Caco-2 (cell line): ENCODE results near the gene PPP1CC. TPM values are rescaled to one million over a fixed set of nuclear protein-coding genes. Genes with fewer than 3 reads are reported as not detected.

Source experiments
- BruUV-seq: library from RNA; stranded (reverse); fragments of 400-500 nt; replicated peaks from 2 replicates; lab custom pipeline; 2021; lab: Mats Ljungman, UMichigan
- CTCF ChIA-PET: fragments of 300-600 bp; sonication (Branson Sonifier 250); formaldehyde crosslinking; loops from one replicate; lab custom pipeline; 2022; ENCODE audit warnings: antibody characterized with exemption; lab: Charles Lee
- POLR2A ChIA-PET: fragments of 300-600 bp; sonication (Branson Sonifier 250); formaldehyde crosslinking; loops from one replicate; lab custom pipeline; 2022; ENCODE audit warnings: antibody characterized with exemption; lab: Charles Lee
- DNase-seq, 2 experiments: peaks; one replicate each; pipeline versions ENCODE4 v3.0.0 to v3.0.0-alpha.2; 2020 to 2022
- H3K27me3 ChIP-seq: replicated peaks from 2 replicates; pipeline ENCODE4 v1.6.0; 2011; ENCODE audit warnings: low read length; ENCODE audit not compliant: control insufficient read depth, insufficient read depth
- H3K36me3 ChIP-seq: 2 replicates; pipeline ENCODE4 v1.5.1; 2011; ENCODE audit warnings: low read length; ENCODE audit not compliant: control insufficient read depth, insufficient read depth
- H3K4me1 ChIP-seq: fragments of 250-450 bp; sonication (Bioruptor Pico); 2 replicates; pipeline ENCODE4 v1.5.1; 2020; ENCODE audit warnings: mild to moderate bottlenecking
- H3K4me3 ChIP-seq: 2 replicates; pipeline ENCODE4 v1.5.1; 2011; ENCODE audit warnings: low read depth, mild to moderate bottlenecking, control low read depth, low read length
- H3K9me3 ChIP-seq: fragments of 250-450 bp; sonication (Bioruptor Pico); 2 replicates; pipeline ENCODE4 v1.5.1; 2020; ENCODE audit warnings: mild to moderate bottlenecking, moderate library complexity
- H3K27ac Mint-ChIP-seq: one replicate; pipeline ENCODE4 v1.8.0; 2022; ENCODE audit warnings: mixed read lengths; ENCODE audit not compliant: unreplicated experiment
- H3K27me3 Mint-ChIP-seq: one replicate; pipeline ENCODE4 v1.8.0; 2022; ENCODE audit warnings: mixed read lengths; ENCODE audit not compliant: insufficient read depth, unreplicated experiment
- H3K36me3 Mint-ChIP-seq: one replicate; pipeline ENCODE4 v1.8.0; 2022; ENCODE audit warnings: mild to moderate bottlenecking, mixed read lengths; ENCODE audit not compliant: insufficient read depth, unreplicated experiment
- H3K4me1 Mint-ChIP-seq: one replicate; pipeline ENCODE4 v1.8.0; 2022; ENCODE audit warnings: low read depth, mixed read lengths; ENCODE audit not compliant: unreplicated experiment
- H3K4me3 Mint-ChIP-seq: one replicate; pipeline ENCODE4 v1.8.0; 2022; ENCODE audit warnings: mild to moderate bottlenecking, moderate library complexity, mixed read lengths; ENCODE audit not compliant: unreplicated experiment
- H3K9me3 Mint-ChIP-seq: one replicate; pipeline ENCODE4 v1.8.0; 2022; ENCODE audit warnings: mixed read lengths; ENCODE audit not compliant: unreplicated experiment
- CTCF ChIP-seq, 2 experiments: fragments of 200-600 bp in 1 of 2; IDR thresholded peaks; 1 replicate in 1 of 2; 2 replicates in 1 of 2; pipeline versions ENCODE4 v1.5.1 to v1.8.0; 2011 to 2022; ENCODE audit warnings: antibody characterized with exemption in 1 of 2, control low read depth in 1 of 2, inconsistent platforms in 1 of 2, low read depth in 1 of 2, low read length in 1 of 2, mild to moderate bottlenecking in 1 of 2, moderate library complexity in 1 of 2; ENCODE audit not compliant: insufficient read depth in 1 of 2, severe bottlenecking in 1 of 2, unreplicated experiment in 1 of 2
- intact Hi-C: fragments of 100-400 bp; cut with micrococcal nuclease; formaldehyde crosslinking; loops from one replicate; pipeline ENCODE4 v1.10.0; 2022; ENCODE audit not compliant: unreplicated experiment
- total RNA-seq: library from RNA; stranded (reverse); gene quantifications from 2 replicates; pipeline ENCODE4 v1.2.3, GENCODE V29; 2022

Gene PPP1CC
- total RNA-seq, 1 experiment from 2014 or later, result 213 TPM

- Histone ChIP-seq H3K4me1 (no peaks in the 10 kb centered on the region), H3K9me3 (no peaks in the 10 kb centered on the region), H3K36me3 (no peaks in the 10 kb centered on the region), H3K27me3 (no peaks in the 10 kb centered on the region), H3K4me3 (no peak overlapping the region)
- no peaks in the 10 kb centered on the region for H3K36me3 Mint-ChIP-seq
- H3K4me1 Mint-ChIP-seq, result peaks cover 11% of the 10 kb centered on the region
- no peak for DNase-seq
- ChIA-PET CTCF (no interaction called here), POLR2A (no interaction called here)
- BruUV-seq, result no TSS peak
- no peak for TF ChIP-seq CTCF (IDR thresholded peaks at IDR 0.05; ENCODE audit: insufficient read depth in 1 of 2, low read depth in 1 of 2, low read length in 1 of 2, severe bottlenecking in 1 of 2, unreplicated experiment in 1 of 2)
- no peak overlapping the region for H3K4me3 Mint-ChIP-seq
- peaks cover 3% of the 10 kb centered on the region for H3K27me3 Mint-ChIP-seq
- no peak overlapping the region for H3K27ac Mint-ChIP-seq
- H3K9me3 Mint-ChIP-seq, result no peaks in the 10 kb centered on the region
- intact Hi-C loops, result no loop called here
Measured at GRCh38 chr12:110677982-110678381, 64.7 kb downstream of the PPP1CC start.

- no peaks in the 10 kb centered on the region for H3K36me3 Mint-ChIP-seq
- H3K27ac Mint-ChIP-seq, result no peak overlapping the region
- Histone ChIP-seq H3K4me3 (no peak overlapping the region), H3K27me3 (no peaks in the 10 kb centered on the region), H3K9me3 (no peaks in the 10 kb centered on the region), H3K4me1 (no peaks in the 10 kb centered on the region), H3K36me3 (no peaks in the 10 kb centered on the region)
- intact Hi-C loops, result no loop called here
- H3K4me1 Mint-ChIP-seq, result peaks cover 11% of the 10 kb centered on the region
- DNase-seq, result no peak
- no peaks in the 10 kb centered on the region for H3K9me3 Mint-ChIP-seq
- no TSS peak for BruUV-seq
- TF ChIP-seq CTCF (IDR thresholded peaks at IDR 0.05; ENCODE audit: insufficient read depth in 1 of 2, low read depth in 1 of 2, low read length in 1 of 2, severe bottlenecking in 1 of 2, unreplicated experiment in 1 of 2), result no peak
- CTCF ChIA-PET, result no interaction called here
- POLR2A ChIA-PET, result no interaction called here
- H3K27me3 Mint-ChIP-seq, result peaks cover 3% of the 10 kb centered on the region
- H3K4me3 Mint-ChIP-seq, result no peak overlapping the region
Measured at GRCh38 chr12:110677206-110677911, 65.3 kb downstream of the PPP1CC start.

DNA sequence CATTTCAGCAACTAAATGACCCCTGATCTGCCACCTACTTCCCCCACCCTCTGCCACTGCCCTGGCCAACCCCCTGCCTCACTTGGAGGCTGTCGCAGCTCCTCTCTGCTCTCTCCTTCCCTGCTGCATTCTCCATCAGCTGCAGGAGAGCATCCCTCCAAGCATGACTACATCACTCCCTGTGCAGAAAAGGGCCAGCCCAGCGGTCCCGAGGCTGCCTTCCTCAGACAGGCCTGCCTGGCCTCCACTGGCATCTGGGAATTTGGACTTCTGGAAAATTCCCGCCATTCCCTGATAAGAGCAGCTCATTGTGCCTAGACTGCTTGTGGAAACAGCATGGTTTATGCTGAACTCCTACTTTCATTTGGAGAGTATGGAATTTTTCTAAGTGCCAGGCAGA lies 66.5 kb downstream of the PPP1CC start:
- no peaks in the 10 kb centered on the region for H3K27me3 ChIP-seq
- no peak for TF ChIP-seq CTCF (IDR thresholded peaks at IDR 0.05; ENCODE audit: insufficient read depth in 1 of 2, low read depth in 1 of 2, low read length in 1 of 2, severe bottlenecking in 1 of 2, unreplicated experiment in 1 of 2)
- no peaks in the 10 kb centered on the region for H3K9me3 Mint-ChIP-seq
- H3K4me3 ChIP-seq, result no peak overlapping the region
- no peaks in the 10 kb centered on the region for H3K27me3 Mint-ChIP-seq
- H3K27ac Mint-ChIP-seq, result no peak overlapping the region
- peaks cover 11% of the 10 kb centered on the region for H3K4me1 Mint-ChIP-seq
- BruUV-seq, result no TSS peak
- no peak for DNase-seq
- POLR2A ChIA-PET, result no interaction called here
- intact Hi-C loops, result no loop called here
- no peak overlapping the region for H3K4me3 Mint-ChIP-seq
- no peaks in the 10 kb centered on the region for H3K36me3 ChIP-seq
- H3K36me3 Mint-ChIP-seq, result no peaks in the 10 kb centered on the region
- CTCF ChIA-PET, result no interaction called here
- H3K9me3 ChIP-seq, result no peaks in the 10 kb centered on the region
- H3K4me1 ChIP-seq, result no peaks in the 10 kb centered on the region
